Cardiac septum (tissue), 1 donor: ENCODE data around the gene TBC1D1. TPM values are rescaled to one million over a fixed set of nuclear protein-coding genes. Genes with fewer than 3 reads are reported as not detected.

ENCODE experiments used
- DNase-seq: peaks from one replicate; pipeline ENCODE4 v3.0.0-alpha.2; 2020; ENCODE audit warnings: low spot score
- intact Hi-C: fragments of 100-400 bp; cut with DNase I; formaldehyde crosslinking; loops from one replicate; pipeline ENCODE4 v1.14.0; 2022
- total RNA-seq: library from RNA; stranded (reverse); fragmentation: NEBNext Ultra II Directional; extraction: Animal tissue kit (Norgen Biotek cat#: 25700); gene quantifications from one replicate; pipeline ENCODE4 v1.2.1, GENCODE V29; 2021
- donor health status: DM: no; HTN: no; CAD: no.

The TBC1D1 gene
- total RNA-seq, 1 donor from 2014 or later: 128 TPM

- DNase-seq: no peak
- intact Hi-C loops: no loop called here
Observed at GRCh38 chr4:38145741-38146140, 254.9 kb downstream of the TBC1D1 start.

- intact Hi-C loops: no loop called here
- DNase-seq: no peak
Observed at GRCh38 chr4:38146383-38146782, 255.5 kb downstream of the TBC1D1 start.

GRCh38 chr4:38149472-38149996, 258.6 kb downstream of the TBC1D1 start:
- DNase-seq: no peak
- intact Hi-C loops: no loop called here

- no peak for DNase-seq
- intact Hi-C loops: no loop called here
Observed at GRCh38 chr4:38149997-38150671, 259.2 kb downstream of the TBC1D1 start.

- no peak for DNase-seq
- intact Hi-C loops: no loop called here
Observed at GRCh38 chr4:38150766-38151165, 259.9 kb downstream of the TBC1D1 start.

GRCh38 chr4:38151873-38152272, 261.0 kb downstream of the TBC1D1 start:
- DNase-seq: no peak
- intact Hi-C loops: no loop called here

- no peak for DNase-seq
- intact Hi-C loops: no loop called here
Observed at GRCh38 chr4:38152305-38152704, 261.4 kb downstream of the TBC1D1 start.

GRCh38 chr4:38152721-38153386, 262.0 kb downstream of the TBC1D1 start:
- no peak for DNase-seq
- intact Hi-C loops: no loop called here

- DNase-seq: no peak
- intact Hi-C loops: no loop called here
Observed at GRCh38 chr4:38153387-38153760, 262.5 kb downstream of the TBC1D1 start.

GRCh38 chr4:38154252-38154651, 263.4 kb downstream of the TBC1D1 start:
- no peak for DNase-seq
- intact Hi-C loops: no loop called here

GRCh38 chr4:38154681-38155588, 264.1 kb downstream of the TBC1D1 start:
- intact Hi-C loops: loop anchor here (5.0 kb wide), 1 partner anchor 73 kb away; no protein-coding TSS in a partner anchor
- no peak for DNase-seq

GRCh38 chr4:38155589-38156294, 264.9 kb downstream of the TBC1D1 start:
- no peak for DNase-seq
- intact Hi-C loops: loop anchor here (5.0 kb wide), 1 partner anchor 73 kb away; no protein-coding TSS in a partner anchor

- DNase-seq: no peak
- intact Hi-C loops: loop anchor here (5.0 kb wide), 1 partner anchor 75 kb away; no protein-coding TSS in a partner anchor
Observed at GRCh38 chr4:38157592-38157991, 266.7 kb downstream of the TBC1D1 start.

- DNase-seq: no peak
- intact Hi-C loops: no loop called here
Observed at GRCh38 chr4:38160487-38161207, 269.8 kb downstream of the TBC1D1 start.

- intact Hi-C loops: no loop called here
Observed at GRCh38 chr4:38161208-38162113, 270.6 kb downstream of the TBC1D1 start.

GRCh38 chr4:38162240-38162784, 271.4 kb downstream of the TBC1D1 start:
- intact Hi-C loops: no loop called here

More at GRCh38 chr4:38161208-38162113, 270.6 kb downstream of the TBC1D1 start:
- DNase-seq: no peak

GRCh38 chr4:38163216-38164006, 272.5 kb downstream of the TBC1D1 start:
- intact Hi-C loops: no loop called here

More at GRCh38 chr4:38162240-38162784, 271.4 kb downstream of the TBC1D1 start:
- DNase-seq: no peak

More at GRCh38 chr4:38163216-38164006, 272.5 kb downstream of the TBC1D1 start:
- no peak for DNase-seq
